GM23338 (cell line): Measurements from ENCODE around the gene PITHD1. TPM values are rescaled to one million over a fixed set of nuclear protein-coding genes. Genes with fewer than 3 reads are reported as not detected.

Experiments
- CREB1 ChIP-seq: fragments of 250-450 bp; sonication (Bioruptor Pico); IDR thresholded peaks from 2 replicates; pipeline ENCODE4 v1.5.0; 2020; ENCODE audit warnings: low read depth, mild to moderate bottlenecking, moderate library complexity
- EZH2 ChIP-seq: fragments of 200-600 bp; sonication (generic); IDR thresholded peaks from one replicate; pipeline ENCODE4 v1.8.0; 2017; ENCODE audit warnings: antibody characterized with exemption, mild to moderate bottlenecking, low read depth; ENCODE audit not compliant: unreplicated experiment
- EZH2phosphoT487 ChIP-seq: fragments of 200-600 bp; sonication (generic); IDR thresholded peaks from one replicate; pipeline ENCODE4 v1.8.1; 2018; ENCODE audit warnings: antibody characterized with exemption; ENCODE audit not compliant: unreplicated experiment
- JUNB ChIP-seq: IDR thresholded peaks from one replicate; pipeline ENCODE4 v1.6.1; 2016; ENCODE audit warnings: antibody characterized with exemption; ENCODE audit not compliant: unreplicated experiment
- NANOG ChIP-seq: IDR thresholded peaks from 2 replicates; pipeline ENCODE4 v1.6.1; 2016; ENCODE audit warnings: antibody characterized with exemption, borderline replicate concordance
- STAT1 ChIP-seq: IDR thresholded peaks from one replicate; pipeline ENCODE4 v1.6.1; 2016; ENCODE audit warnings: antibody characterized with exemption; ENCODE audit not compliant: unreplicated experiment
- ZNF114 ChIP-seq: fragments of 250-450 bp; sonication (Bioruptor Pico); IDR thresholded peaks from 2 replicates; pipeline ENCODE4 v1.5.0; 2020; ENCODE audit warnings: mild to moderate bottlenecking, moderate library complexity
- ZNF331 ChIP-seq: fragments of 250-450 bp; sonication (Bioruptor Pico); IDR thresholded peaks from 2 replicates; pipeline ENCODE4 v1.5.0; 2020; ENCODE audit warnings: low read depth, mild to moderate bottlenecking, moderate library complexity
- polyA plus RNA-seq: library from polyadenylated mRNA; unstranded; fragments of >200 nt; fragmentation: Nextera tagmentation; extraction: Ambion mirVana; gene quantifications from 2 replicates; pipeline ENCODE4 v1.2.1, GENCODE V29; 2016
- total RNA-seq: library from RNA; depleted of rRNA; stranded (reverse); fragments of >200 nt; shearing (Covaris generic); gene quantifications from 2 replicates; pipeline ENCODE4 v1.2.3, GENCODE V29; 2014
- TF ChIP-seq, protein P1 (sequence below): fragments of 250-450 bp; sonication (Bioruptor Pico); IDR thresholded peaks from 2 replicates; pipeline ENCODE4 v1.5.0; 2020; ENCODE audit warnings: mild to moderate bottlenecking, moderate library complexity
- TF ChIP-seq, protein P2 (sequence below): IDR thresholded peaks from 2 replicates; pipeline ENCODE4 v1.6.1; 2016; ENCODE audit warnings: antibody characterized with exemption
- TF ChIP-seq, protein P3 (sequence below): IDR thresholded peaks from one replicate; pipeline ENCODE4 v1.6.1; 2018; ENCODE audit warnings: antibody characterized with exemption; ENCODE audit not compliant: unreplicated experiment

The PITHD1 gene
- total and polyA plus RNA-seq, 2 experiments from 2014 or later: 52.9 to 99.0 TPM

DNA sequence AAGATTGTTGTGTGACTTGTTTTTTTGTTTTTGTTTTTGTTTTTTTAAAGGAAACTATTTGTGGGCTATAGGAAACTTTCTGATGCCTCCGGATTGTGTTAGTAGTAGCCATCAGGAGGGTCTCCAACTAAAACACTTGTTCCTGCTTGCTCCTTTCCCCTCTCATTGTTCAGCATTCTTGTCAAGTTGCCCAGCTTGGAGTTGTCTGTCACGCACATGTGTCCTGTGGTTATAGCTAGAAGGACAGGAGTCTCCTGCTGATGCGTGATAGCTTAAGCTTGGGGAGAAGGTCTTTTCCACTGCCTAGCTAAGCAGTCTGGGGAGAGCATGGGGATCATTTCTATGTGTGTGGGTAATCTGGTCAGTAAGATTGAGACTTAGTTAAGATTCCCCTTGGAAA lies 9.5 kb downstream of the PITHD1 start (continued):
- TF ChIP-seq, protein P1, sequence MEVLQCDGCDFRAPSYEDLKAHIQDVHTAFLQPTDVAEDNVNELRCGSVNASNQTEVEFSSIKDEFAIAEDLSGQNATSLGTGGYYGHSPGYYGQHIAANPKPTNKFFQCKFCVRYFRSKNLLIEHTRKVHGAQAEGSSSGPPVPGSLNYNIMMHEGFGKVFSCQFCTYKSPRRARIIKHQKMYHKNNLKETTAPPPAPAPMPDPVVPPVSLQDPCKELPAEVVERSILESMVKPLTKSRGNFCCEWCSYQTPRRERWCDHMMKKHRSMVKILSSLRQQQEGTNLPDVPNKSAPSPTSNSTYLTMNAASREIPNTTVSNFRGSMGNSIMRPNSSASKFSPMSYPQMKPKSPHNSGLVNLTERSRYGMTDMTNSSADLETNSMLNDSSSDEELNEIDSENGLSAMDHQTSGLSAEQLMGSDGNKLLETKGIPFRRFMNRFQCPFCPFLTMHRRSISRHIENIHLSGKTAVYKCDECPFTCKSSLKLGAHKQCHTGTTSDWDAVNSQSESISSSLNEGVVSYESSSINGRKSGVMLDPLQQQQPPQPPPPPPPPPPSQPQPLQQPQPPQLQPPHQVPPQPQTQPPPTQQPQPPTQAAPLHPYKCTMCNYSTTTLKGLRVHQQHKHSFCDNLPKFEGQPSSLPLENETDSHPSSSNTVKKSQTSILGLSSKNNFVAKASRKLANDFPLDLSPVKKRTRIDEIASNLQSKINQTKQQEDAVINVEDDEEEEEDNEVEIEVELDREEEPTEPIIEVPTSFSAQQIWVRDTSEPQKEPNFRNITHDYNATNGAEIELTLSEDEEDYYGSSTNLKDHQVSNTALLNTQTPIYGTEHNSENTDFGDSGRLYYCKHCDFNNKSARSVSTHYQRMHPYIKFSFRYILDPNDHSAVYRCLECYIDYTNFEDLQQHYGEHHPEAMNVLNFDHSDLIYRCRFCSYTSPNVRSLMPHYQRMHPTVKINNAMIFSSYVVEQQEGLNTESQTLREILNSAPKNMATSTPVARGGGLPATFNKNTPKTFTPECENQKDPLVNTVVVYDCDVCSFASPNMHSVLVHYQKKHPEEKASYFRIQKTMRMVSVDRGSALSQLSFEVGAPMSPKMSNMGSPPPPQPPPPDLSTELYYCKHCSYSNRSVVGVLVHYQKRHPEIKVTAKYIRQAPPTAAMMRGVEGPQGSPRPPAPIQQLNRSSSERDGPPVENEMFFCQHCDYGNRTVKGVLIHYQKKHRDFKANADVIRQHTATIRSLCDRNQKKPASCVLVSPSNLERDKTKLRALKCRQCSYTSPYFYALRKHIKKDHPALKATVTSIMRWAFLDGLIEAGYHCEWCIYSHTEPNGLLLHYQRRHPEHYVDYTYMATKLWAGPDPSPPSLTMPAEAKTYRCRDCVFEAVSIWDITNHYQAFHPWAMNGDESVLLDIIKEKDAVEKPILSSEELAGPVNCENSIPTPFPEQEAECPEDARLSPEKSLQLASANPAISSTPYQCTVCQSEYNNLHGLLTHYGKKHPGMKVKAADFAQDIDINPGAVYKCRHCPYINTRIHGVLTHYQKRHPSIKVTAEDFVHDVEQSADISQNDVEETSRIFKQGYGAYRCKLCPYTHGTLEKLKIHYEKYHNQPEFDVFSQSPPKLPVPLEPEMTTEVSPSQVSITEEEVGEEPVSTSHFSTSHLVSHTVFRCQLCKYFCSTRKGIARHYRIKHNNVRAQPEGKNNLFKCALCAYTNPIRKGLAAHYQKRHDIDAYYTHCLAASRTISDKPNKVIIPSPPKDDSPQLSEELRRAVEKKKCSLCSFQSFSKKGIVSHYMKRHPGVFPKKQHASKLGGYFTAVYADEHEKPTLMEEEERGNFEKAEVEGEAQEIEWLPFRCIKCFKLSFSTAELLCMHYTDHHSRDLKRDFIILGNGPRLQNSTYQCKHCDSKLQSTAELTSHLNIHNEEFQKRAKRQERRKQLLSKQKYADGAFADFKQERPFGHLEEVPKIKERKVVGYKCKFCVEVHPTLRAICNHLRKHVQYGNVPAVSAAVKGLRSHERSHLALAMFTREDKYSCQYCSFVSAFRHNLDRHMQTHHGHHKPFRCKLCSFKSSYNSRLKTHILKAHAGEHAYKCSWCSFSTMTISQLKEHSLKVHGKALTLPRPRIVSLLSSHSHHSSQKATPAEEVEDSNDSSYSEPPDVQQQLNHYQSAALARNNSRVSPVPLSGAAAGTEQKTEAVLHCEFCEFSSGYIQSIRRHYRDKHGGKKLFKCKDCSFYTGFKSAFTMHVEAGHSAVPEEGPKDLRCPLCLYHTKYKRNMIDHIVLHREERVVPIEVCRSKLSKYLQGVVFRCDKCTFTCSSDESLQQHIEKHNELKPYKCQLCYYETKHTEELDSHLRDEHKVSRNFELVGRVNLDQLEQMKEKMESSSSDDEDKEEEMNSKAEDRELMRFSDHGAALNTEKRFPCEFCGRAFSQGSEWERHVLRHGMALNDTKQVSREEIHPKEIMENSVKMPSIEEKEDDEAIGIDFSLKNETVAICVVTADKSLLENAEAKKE (CRISPR knock-in tag): no peak
- TF ChIP-seq, protein P2, sequence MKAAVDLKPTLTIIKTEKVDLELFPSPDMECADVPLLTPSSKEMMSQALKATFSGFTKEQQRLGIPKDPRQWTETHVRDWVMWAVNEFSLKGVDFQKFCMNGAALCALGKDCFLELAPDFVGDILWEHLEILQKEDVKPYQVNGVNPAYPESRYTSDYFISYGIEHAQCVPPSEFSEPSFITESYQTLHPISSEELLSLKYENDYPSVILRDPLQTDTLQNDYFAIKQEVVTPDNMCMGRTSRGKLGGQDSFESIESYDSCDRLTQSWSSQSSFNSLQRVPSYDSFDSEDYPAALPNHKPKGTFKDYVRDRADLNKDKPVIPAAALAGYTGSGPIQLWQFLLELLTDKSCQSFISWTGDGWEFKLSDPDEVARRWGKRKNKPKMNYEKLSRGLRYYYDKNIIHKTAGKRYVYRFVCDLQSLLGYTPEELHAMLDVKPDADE: no peak
- no peak for TF ChIP-seq STAT1
- no peak for TF ChIP-seq CREB1 (CRISPR knock-in tag)
- TF ChIP-seq, protein P3, sequence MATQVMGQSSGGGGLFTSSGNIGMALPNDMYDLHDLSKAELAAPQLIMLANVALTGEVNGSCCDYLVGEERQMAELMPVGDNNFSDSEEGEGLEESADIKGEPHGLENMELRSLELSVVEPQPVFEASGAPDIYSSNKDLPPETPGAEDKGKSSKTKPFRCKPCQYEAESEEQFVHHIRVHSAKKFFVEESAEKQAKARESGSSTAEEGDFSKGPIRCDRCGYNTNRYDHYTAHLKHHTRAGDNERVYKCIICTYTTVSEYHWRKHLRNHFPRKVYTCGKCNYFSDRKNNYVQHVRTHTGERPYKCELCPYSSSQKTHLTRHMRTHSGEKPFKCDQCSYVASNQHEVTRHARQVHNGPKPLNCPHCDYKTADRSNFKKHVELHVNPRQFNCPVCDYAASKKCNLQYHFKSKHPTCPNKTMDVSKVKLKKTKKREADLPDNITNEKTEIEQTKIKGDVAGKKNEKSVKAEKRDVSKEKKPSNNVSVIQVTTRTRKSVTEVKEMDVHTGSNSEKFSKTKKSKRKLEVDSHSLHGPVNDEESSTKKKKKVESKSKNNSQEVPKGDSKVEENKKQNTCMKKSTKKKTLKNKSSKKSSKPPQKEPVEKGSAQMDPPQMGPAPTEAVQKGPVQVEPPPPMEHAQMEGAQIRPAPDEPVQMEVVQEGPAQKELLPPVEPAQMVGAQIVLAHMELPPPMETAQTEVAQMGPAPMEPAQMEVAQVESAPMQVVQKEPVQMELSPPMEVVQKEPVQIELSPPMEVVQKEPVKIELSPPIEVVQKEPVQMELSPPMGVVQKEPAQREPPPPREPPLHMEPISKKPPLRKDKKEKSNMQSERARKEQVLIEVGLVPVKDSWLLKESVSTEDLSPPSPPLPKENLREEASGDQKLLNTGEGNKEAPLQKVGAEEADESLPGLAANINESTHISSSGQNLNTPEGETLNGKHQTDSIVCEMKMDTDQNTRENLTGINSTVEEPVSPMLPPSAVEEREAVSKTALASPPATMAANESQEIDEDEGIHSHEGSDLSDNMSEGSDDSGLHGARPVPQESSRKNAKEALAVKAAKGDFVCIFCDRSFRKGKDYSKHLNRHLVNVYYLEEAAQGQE: no peak
- no peak for TF ChIP-seq EZH2
- no peak for TF ChIP-seq ZNF114 (CRISPR knock-in tag)
- TF ChIP-seq ZNF331 (CRISPR knock-in tag): no peak
- no peak for TF ChIP-seq NANOG
- TF ChIP-seq JUNB: no peak
- no peak for TF ChIP-seq EZH2phosphoT487
